Measurements from ENCODE around the gene ADGRG3.

The ADGRG3 gene

GRCh38 chr16:57735755-57736418 lies 67.8 kb downstream of the ADGRG3 start, which contains the start of gene KATNB1:
KATNB1 (plus strand) TSS chr16:57735770; CDS start chr16:57737244, 1,474 bp downstream.
- DNase-seq (ENCODE audit: low read depth in 2 of 2): no peak

GRCh38 chr16:57736419-57737351 lies 68.6 kb downstream of the ADGRG3 start:
- DNase-seq (ENCODE audit: low read depth in 2 of 2): peak; percentile 18 to 19

GRCh38 chr16:57738844-57739243 lies 70.7 kb downstream of the ADGRG3 start:
- DNase-seq (ENCODE audit: low read depth in 2 of 2): no peak
